MG63 (cell line): ENCODE measurements around the gene ASIC1. TPM values are rescaled to one million over a fixed set of nuclear protein-coding genes. Genes with fewer than 3 reads are reported as not detected.
A peak's percentile ranks its signal among the peaks of the same experiment; 100 is the strongest.

Source experiments
- DNase-seq: peaks from one replicate; pipeline ENCODE4 v3.0.0-alpha.2; 2020
- H3K27me3 ChIP-seq: fragments of 250-450 bp; sonication (Bioruptor Pico); 2 replicates; pipeline ENCODE4 v1.5.1; 2020; ENCODE audit warnings: mild to moderate bottlenecking, moderate library complexity
- H3K36me3 ChIP-seq: fragments of 250-450 bp; sonication (Bioruptor Pico); 2 replicates; pipeline ENCODE4 v1.5.1; 2020; ENCODE audit warnings: mild to moderate bottlenecking, moderate library complexity
- H3K4me3 ChIP-seq: fragments of 250-450 bp; sonication (Bioruptor Pico); 2 replicates; pipeline ENCODE4 v1.5.1; 2020; ENCODE audit warnings: mild to moderate bottlenecking, moderate library complexity
- H3K9me3 ChIP-seq: fragments of 250-450 bp; sonication (Bioruptor Pico); 2 replicates; pipeline ENCODE4 v1.5.1; 2020; ENCODE audit warnings: mild to moderate bottlenecking, moderate library complexity
- total RNA-seq: library from RNA; depleted of rRNA; stranded (reverse); fragments of >200 nt; shearing (Covaris generic); gene quantifications from 2 replicates; pipeline ENCODE4 v1.2.3, GENCODE V29; 2014; ENCODE audit warnings: low replicate concordance

ASIC1 gene
- total RNA-seq, 1 experiment from 2014 or later, result 1.5 TPM

- H3K4me3 ChIP-seq, result no peak overlapping the region
- H3K27me3 ChIP-seq, result no peaks in the 10 kb centered on the region
- no peaks in the 10 kb centered on the region for H3K9me3 ChIP-seq
- H3K36me3 ChIP-seq, result no peaks in the 10 kb centered on the region
- DNase-seq, result no peak
These were observed 24.4 kb upstream of the ASIC1 start for GRCh38 chr12:50032854-50033581.

- Histone ChIP-seq H3K27me3 (no peaks in the 10 kb centered on the region), H3K9me3 (no peaks in the 10 kb centered on the region), H3K36me3 (no peaks in the 10 kb centered on the region), H3K4me3 (no peak overlapping the region)
- DNase-seq, result no peak
These were observed 19.1 kb upstream of the ASIC1 start for GRCh38 chr12:50038336-50038735.

- Histone ChIP-seq H3K4me3 (no peak overlapping the region), H3K27me3 (no peaks in the 10 kb centered on the region), H3K36me3 (no peaks in the 10 kb centered on the region), H3K9me3 (no peaks in the 10 kb centered on the region)
- peak; percentile 69 for DNase-seq
These were observed 18.1 kb upstream of the ASIC1 start for GRCh38 chr12:50039151-50039835.

- Histone ChIP-seq H3K36me3 (no peaks in the 10 kb centered on the region), H3K27me3 (no peaks in the 10 kb centered on the region), H3K9me3 (no peaks in the 10 kb centered on the region), H3K4me3 (no peak overlapping the region)
- DNase-seq, result no peak
These were observed 16.7 kb upstream of the ASIC1 start for GRCh38 chr12:50040657-50041056.

GRCh38 chr12:50041062-50041860 lies 16.1 kb upstream of the ASIC1 start:
- no peak for DNase-seq
- Histone ChIP-seq H3K36me3 (no peaks in the 10 kb centered on the region), H3K4me3 (no peak overlapping the region), H3K27me3 (no peaks in the 10 kb centered on the region), H3K9me3 (no peaks in the 10 kb centered on the region)

- no peaks in the 10 kb centered on the region for H3K36me3 ChIP-seq
- no peaks in the 10 kb centered on the region for H3K9me3 ChIP-seq
- H3K27me3 ChIP-seq, result no peaks in the 10 kb centered on the region
- H3K4me3 ChIP-seq, result no peak overlapping the region
- no peak for DNase-seq
These were observed 15.4 kb upstream of the ASIC1 start for GRCh38 chr12:50041962-50042361.

GRCh38 chr12:50042693-50043092 lies 14.7 kb upstream of the ASIC1 start:
- H3K27me3 ChIP-seq, result no peaks in the 10 kb centered on the region
- H3K36me3 ChIP-seq, result no peaks in the 10 kb centered on the region
- H3K4me3 ChIP-seq, result no peak overlapping the region
- H3K9me3 ChIP-seq, result no peaks in the 10 kb centered on the region
- no peak for DNase-seq

- DNase-seq, result no peak
- Histone ChIP-seq H3K36me3 (no peaks in the 10 kb centered on the region), H3K27me3 (no peaks in the 10 kb centered on the region)
These were observed 14.1 kb upstream of the ASIC1 start for GRCh38 chr12:50043308-50043707.

GRCh38 chr12:50043854-50044253 lies 13.5 kb upstream of the ASIC1 start:
- Histone ChIP-seq H3K36me3 (no peaks in the 10 kb centered on the region), H3K9me3 (no peaks in the 10 kb centered on the region), H3K4me3 (no peak overlapping the region), H3K27me3 (no peaks in the 10 kb centered on the region)
- DNase-seq, result no peak

More at GRCh38 chr12:50043308-50043707, 14.1 kb upstream of the ASIC1 start:
- Histone ChIP-seq H3K9me3 (no peaks in the 10 kb centered on the region), H3K4me3 (no peak overlapping the region)

GRCh38 chr12:50047693-50048250 lies 9.6 kb upstream of the ASIC1 start:
- DNase-seq, result no peak
- Histone ChIP-seq H3K36me3 (no peaks in the 10 kb centered on the region), H3K27me3 (no peaks in the 10 kb centered on the region), H3K4me3 (no peak overlapping the region), H3K9me3 (no peaks in the 10 kb centered on the region)

GRCh38 chr12:50049254-50050118 lies 7.9 kb upstream of the ASIC1 start:
- Histone ChIP-seq H3K36me3 (no peaks in the 10 kb centered on the region), H3K27me3 (no peaks in the 10 kb centered on the region), H3K9me3 (no peaks in the 10 kb centered on the region), H3K4me3 (no peak overlapping the region)
- DNase-seq, result no peak

GRCh38 chr12:50050119-50050385 lies 7.3 kb upstream of the ASIC1 start:
- H3K27me3 ChIP-seq, result no peaks in the 10 kb centered on the region
- no peak for DNase-seq
- H3K36me3 ChIP-seq, result no peaks in the 10 kb centered on the region
- no peak overlapping the region for H3K4me3 ChIP-seq
- no peaks in the 10 kb centered on the region for H3K9me3 ChIP-seq

GRCh38 chr12:50050410-50051098 lies 6.8 kb upstream of the ASIC1 start:
- no peak for DNase-seq
- H3K4me3 ChIP-seq, result no peak overlapping the region

GRCh38 chr12:50051101-50051806 lies 6.1 kb upstream of the ASIC1 start:
- H3K9me3 ChIP-seq, result no peaks in the 10 kb centered on the region
- H3K27me3 ChIP-seq, result peaks cover 2% of the 10 kb centered on the region
- no peak for DNase-seq
- no peaks in the 10 kb centered on the region for H3K36me3 ChIP-seq
- no peak overlapping the region for H3K4me3 ChIP-seq

More at GRCh38 chr12:50050410-50051098, 6.8 kb upstream of the ASIC1 start:
- H3K36me3 ChIP-seq, result no peaks in the 10 kb centered on the region
- H3K9me3 ChIP-seq, result no peaks in the 10 kb centered on the region
- H3K27me3 ChIP-seq, result no peaks in the 10 kb centered on the region

- no peak for DNase-seq
- peaks cover 10% of the 10 kb centered on the region for H3K27me3 ChIP-seq
- no peaks in the 10 kb centered on the region for H3K36me3 ChIP-seq
- no peaks in the 10 kb centered on the region for H3K9me3 ChIP-seq
- H3K4me3 ChIP-seq, result no peak overlapping the region
These were observed 4.9 kb upstream of the ASIC1 start for GRCh38 chr12:50052544-50052943.
